GM13976 (cell line): ENCODE data around the gene MRGPRF.

Experiments used
- DNase-seq: peaks from one replicate; pipeline ENCODE4 v3.0.0; 2012; ENCODE audit warnings: low spot score
- in situ Hi-C: fragments of 300-500 bp; cut with MboI; formaldehyde crosslinking; loops from one replicate; pipeline ENCODE4 v1.12.0; 2022; ENCODE audit warnings: low sequenced_read_pairs, mixed read lengths, inconsistent platforms; ENCODE audit not compliant: unreplicated experiment
- TF ChIP-seq, protein P1 (sequence below): IDR thresholded peaks from 2 replicates; pipeline ENCODE4 v1.5.1; 2012; ENCODE audit warnings: borderline replicate concordance, mild to moderate bottlenecking; ENCODE audit not compliant: insufficient read depth; ENCODE audit errors: extremely low read depth, missing control alignments, control extremely low read depth

MRGPRF gene

DNA sequence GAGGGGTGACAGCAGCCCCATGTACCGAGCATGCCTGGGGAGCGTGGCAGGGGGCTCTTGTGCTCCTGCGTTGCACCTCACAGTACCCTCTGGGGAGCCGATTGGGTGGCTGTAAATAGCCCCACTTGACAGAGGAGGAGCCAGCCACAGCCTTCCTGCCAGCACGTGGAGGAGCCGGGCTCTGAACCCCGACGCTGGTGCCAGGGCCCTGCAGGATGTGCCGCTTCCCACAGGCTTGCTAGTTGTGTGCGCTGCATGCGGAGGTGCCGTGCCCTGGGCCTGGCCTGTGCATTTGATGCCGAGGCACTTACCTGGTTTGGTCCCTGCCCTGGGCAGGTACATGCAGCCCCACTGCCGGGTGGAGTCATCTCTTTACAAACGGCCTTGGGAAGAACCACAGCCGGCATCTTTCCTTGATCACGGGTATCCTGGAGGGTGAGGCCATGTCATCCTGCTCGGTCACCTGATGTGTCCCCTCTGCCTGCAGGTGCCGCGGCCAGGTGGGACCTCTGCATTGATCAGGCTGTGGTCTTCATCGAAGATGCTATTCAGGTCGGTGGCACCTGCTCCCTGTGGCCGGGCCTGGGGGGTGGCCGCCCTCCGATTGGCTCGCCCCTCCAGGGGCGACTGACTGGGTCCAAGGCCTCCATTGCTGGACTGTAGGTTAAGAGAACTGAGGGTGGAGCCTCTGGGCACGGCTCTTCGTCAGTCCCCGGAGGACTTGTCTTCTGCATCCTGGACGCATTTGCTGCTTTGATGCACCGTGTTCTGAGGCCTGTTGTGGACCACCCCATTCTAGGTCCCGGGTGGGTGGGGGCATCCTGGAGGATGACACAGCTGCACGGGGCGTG, 40.7 kb upstream of the MRGPRF start:
- in situ Hi-C loops: no loop called here

DNA sequence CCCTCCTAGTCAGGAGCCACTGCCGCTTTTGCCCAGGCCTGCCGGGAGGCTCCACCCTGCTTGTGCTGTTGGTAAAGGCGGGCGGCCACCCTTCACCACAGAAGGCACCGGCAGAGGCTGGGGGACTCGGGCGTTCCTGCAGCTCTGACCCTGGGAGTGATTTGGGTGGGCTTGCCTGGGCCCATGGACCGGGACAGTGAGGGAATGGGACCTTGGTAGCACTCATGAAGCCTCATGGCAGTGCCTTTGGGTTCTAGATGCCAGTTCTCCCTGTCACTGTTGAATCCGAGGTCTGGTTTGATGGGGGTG, 40.1 kb upstream of the MRGPRF start:
- TF ChIP-seq, protein P1, sequence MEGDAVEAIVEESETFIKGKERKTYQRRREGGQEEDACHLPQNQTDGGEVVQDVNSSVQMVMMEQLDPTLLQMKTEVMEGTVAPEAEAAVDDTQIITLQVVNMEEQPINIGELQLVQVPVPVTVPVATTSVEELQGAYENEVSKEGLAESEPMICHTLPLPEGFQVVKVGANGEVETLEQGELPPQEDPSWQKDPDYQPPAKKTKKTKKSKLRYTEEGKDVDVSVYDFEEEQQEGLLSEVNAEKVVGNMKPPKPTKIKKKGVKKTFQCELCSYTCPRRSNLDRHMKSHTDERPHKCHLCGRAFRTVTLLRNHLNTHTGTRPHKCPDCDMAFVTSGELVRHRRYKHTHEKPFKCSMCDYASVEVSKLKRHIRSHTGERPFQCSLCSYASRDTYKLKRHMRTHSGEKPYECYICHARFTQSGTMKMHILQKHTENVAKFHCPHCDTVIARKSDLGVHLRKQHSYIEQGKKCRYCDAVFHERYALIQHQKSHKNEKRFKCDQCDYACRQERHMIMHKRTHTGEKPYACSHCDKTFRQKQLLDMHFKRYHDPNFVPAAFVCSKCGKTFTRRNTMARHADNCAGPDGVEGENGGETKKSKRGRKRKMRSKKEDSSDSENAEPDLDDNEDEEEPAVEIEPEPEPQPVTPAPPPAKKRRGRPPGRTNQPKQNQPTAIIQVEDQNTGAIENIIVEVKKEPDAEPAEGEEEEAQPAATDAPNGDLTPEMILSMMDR: no peak
- in situ Hi-C loops: no loop called here
- DNase-seq: no peak

More for the DNA sequence above, 40.7 kb upstream of the MRGPRF start:
- DNase-seq: no peak
- TF ChIP-seq, protein P1: no peak

DNA sequence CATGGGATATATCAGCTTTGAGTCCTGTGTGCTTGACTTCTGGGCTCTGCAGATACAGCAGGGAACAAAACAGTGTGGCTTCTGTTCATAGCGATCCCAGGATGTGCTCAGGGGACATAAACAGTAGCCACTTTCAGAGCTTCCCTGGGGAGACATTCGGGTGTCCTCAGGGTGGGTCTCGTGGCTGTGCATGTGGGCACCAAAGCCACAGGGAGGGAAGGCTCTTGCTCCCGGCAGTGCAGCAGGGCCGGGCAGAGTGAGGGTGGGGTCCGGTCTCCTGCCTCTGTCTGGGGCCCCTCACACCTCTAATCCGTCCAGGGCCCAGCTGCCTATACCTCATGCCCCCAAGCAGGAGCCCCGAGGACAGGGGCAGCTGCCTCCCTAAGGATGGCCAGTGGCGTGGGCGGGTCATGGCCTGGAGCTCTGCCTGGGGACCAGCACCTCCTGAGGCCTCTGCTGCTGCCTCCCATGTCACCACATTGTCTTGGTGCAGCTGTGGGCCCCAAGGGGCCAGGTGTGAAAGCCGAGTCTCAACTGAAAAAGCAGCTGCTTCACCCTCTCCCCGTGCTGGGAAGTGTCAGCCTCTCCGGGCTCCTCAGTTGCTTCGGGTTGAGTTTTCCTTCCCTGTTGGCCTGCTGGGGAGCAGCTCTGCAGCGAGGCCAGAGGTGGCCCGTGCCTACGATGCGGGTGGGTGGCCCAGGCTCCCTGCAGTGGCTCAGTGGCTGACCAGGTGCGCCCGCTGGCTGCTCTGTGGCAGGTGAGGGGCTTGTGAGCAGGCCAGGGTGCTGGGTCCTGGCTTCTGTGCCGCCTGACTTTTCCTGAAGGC, 39.5 kb upstream of the MRGPRF start:
- peak; percentile 64 for DNase-seq
- TF ChIP-seq, protein P1: no peak
- in situ Hi-C loops: no loop called here

DNA sequence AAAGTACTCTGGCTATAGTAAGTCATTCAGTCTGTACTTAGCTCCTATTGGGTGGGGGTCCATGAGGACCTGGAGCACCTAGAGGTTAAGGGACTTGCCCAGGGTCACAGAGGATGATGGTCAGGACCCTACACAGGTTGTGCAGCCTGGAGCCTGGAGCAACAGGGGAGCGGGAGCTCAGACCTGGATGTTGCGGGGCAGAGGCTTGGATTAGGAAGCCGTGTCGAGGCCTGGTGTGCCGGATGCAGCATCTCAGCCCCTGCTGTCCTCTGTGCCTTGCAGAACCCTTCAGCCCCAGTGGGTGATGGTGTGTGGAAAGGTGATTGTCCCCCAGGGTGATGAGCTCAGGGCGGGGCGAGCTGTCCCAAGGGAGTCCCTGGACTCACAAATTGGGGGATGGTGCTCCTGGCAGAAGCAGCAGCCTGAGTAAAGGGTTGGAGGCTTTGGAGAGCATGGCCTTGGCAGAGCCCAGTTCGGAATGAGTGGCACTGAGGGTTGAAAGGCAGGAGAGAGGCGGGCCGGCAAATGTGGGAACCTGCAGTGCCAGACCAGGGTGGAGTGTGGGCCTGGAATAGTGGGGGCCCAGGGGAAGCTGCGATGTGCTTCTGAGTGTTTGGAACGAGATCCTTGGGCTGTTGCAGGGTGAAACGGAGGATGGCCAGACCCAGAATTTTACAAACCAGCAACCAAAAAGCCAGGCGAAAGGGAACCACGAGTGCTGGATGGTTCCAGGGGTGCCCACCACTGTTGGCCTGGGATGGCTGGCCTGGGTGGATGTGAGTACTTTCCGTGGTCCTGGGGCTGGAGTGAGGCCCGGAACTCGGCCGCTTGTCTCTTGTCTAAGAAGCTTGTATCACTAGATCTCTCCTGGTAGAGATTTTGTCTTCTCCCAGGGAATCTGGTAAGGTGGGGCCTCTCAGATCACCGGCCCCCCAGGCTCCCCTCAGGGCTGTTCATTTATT, 38.6 kb upstream of the MRGPRF start:
- no peak for DNase-seq
- TF ChIP-seq, protein P1: no peak
- in situ Hi-C loops: no loop called here

DNA sequence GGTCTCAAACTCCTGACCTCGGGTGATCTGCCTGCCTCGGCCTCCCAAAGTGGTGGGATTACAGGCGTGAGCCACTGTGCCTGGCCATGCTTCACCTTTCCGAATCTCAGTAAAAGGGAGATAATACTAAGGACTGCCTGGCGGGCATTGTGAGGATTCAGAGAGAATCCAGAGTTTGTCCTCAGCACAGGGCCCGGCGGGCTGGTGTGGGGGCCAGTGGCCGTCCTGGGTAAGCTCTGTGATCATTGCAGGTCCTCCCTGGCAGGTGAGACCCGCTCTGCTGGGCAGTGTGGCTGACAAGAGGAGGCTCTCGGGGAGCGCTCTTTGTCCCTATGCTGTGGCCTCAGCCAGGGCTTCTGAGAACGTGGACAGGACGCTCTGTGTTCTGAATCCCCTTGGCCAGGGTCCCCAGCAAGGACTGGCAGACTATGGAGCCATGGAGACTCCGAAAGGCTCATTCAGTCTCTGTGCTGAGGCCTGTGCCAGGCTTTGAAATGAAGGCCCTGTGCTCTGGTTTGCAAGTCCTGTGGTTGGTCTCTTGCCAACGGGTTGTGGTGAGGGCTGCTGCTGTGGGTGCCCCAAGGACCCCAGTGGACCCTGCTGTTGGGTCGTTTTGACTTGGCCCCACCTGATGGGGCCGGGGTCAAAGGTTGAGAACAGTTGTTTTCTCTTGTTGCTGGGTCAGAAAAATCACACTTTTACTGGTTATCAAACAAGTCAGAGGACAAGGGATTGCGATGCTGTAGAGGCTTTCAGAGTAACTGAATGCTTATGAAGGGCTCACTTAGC, 37.7 kb upstream of the MRGPRF start:
- in situ Hi-C loops: no loop called here

More for the DNA sequence above, 37.7 kb upstream of the MRGPRF start:
- no peak for DNase-seq
- TF ChIP-seq, protein P1: no peak
